HL-60 (cell line): ENCODE results near the gene PRRX2.

ENCODE experiments used
- CTCF ChIP-seq: IDR thresholded peaks from one replicate; pipeline ENCODE4 v1.5.1; 2011; ENCODE audit warnings: low read length, control low read depth, inconsistent platforms; ENCODE audit not compliant: insufficient read depth
- GABPA ChIP-seq: IDR thresholded peaks from 2 replicates; pipeline ENCODE4 v1.6.1; 2012; ENCODE audit warnings: low read depth
- POLR2AphosphoS5 ChIP-seq: IDR thresholded peaks from 2 replicates; pipeline ENCODE4 v1.6.1; 2012; ENCODE audit warnings: low read depth
- REST ChIP-seq: IDR thresholded peaks from 2 replicates; pipeline ENCODE4 v1.6.1; 2012; ENCODE audit warnings: low read depth; ENCODE audit not compliant: insufficient replicate concordance

- TF ChIP-seq CTCF: no peak
- TF ChIP-seq POLR2AphosphoS5: no peak
- TF ChIP-seq REST: no peak
- no peak for TF ChIP-seq GABPA
These were observed 52.5 kb downstream of the PRRX2 start for GRCh38 chr9:129717991-129718390.
